ENCODE data around the gene FGF19. TPM values are rescaled to one million over a fixed set of nuclear protein-coding genes. Genes with fewer than 3 reads are reported as not detected.

Gene FGF19
- total RNA-seq, 2 experiments from 2014 or later = not detected

Other genes starting within 250 kb of the FGF19 start
- not detected for gene LINC01488, start 222.4 kb downstream of the FGF19 start, total RNA-seq
- under 1 TPM in 1 of 2 experiments, not detected in 1; 0.68 TPM for gene CCND1, start 62.9 kb downstream of the FGF19 start, total RNA-seq
- 10 to 100 TPM; 21.0 to 23.0 TPM for gene LTO1, start 28.7 kb downstream of the FGF19 start, total RNA-seq
- gene FGF4, start 71.3 kb upstream of the FGF19 start, total RNA-seq = not detected
- gene FGF3, start 115.4 kb upstream of the FGF19 start, total RNA-seq = not detected